ENCODE measurements around the gene CNPPD1.
A peak's percentile ranks its signal among the peaks of the same experiment; 100 is the strongest.

CNPPD1 gene

GRCh38 chr2:219179601-219180465 is 3.1 kb upstream of the CNPPD1 start:
- CTCF ChIA-PET, result interaction anchor here (1.0 kb wide), 1 partner anchor 115 kb away, joined by 4 read pairs; no protein-coding TSS in a partner anchor
- no peak for TF ChIP-seq CTCF (conservative IDR thresholded peaks at IDR 0.05; ENCODE audit: low read depth)
- POLR2A ChIA-PET (ENCODE audit: low non-redundant PET), result no interaction called here
- no peak overlapping the region for H3K27ac ChIP-seq
- no peak for DNase-seq (ENCODE audit: low spot score)

GRCh38 chr2:219178377-219179175 is 1.9 kb upstream of the CNPPD1 start:
- no peak for TF ChIP-seq CTCF (conservative IDR thresholded peaks at IDR 0.05; ENCODE audit: low read depth)
- H3K27ac ChIP-seq, result peak overlapping the region; percentile 99
- POLR2A ChIA-PET (ENCODE audit: low non-redundant PET), result no interaction called here
- CTCF ChIA-PET, result interaction anchor here (0.5 to 1.0 kb wide), 2 partner anchors 96 to 116 kb away, joined by 3 to 4 read pairs; no protein-coding TSS in a partner anchor
- DNase-seq (ENCODE audit: low spot score), result peak; percentile 26

DNA sequence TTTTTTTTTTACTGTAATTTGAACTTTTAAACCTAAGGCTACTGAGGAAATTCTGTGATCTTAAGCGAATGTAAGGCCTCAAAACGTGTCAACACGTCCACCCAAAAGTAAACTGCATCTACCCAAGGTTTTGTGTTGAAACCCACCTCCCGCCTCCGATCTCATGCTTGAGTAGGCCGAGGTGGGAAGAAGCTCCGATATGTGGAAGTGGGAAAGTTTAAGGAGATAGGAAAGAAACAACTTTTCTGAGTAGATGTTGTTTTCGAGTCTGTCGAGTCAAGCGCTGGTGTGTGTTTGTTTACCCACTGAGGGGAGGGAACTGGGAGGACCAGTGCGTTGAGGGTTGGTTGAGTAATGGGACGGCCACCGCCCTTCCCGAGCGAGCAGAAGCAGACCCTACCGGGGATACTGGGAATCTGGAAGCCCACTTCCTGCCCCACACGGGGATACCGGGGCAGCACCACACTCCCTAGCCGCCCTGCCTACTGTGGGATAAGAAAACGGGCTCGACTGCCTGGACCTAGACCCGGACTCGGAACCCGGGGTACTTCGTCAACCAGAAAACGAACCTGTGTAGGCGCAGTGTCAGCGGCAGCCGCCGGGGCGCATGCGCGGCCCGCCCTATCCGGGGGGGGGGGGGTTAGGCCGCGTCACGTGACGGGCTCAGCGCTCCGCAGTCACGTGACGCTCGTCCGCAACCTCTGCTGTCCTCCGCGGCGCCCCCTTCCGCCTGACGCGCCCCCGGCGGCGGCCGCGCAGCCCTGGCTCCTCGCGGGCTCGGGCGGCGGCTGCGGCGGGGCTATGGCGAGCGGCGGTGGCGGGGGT is 1.0 kb upstream of the CNPPD1 start, which contains the start of gene RETREG2:
Gene RETREG2, plus strand, starts transcription at position 724 of the 825 bp plus-strand sequence. Its CDS starts 78 bp downstream, at position 802.
- CTCF ChIA-PET, result interaction anchor here (0.5 kb wide), 1 partner anchor 96 kb away, joined by 3 read pairs; no protein-coding TSS in a partner anchor
- POLR2A ChIA-PET (ENCODE audit: low non-redundant PET), result no interaction called here
- TF ChIP-seq CTCF (conservative IDR thresholded peaks at IDR 0.05; ENCODE audit: low read depth), result no peak; the same call in 1 of the 2 replicates
- H3K27ac ChIP-seq, result peak within 1 kb of the TSS; percentile 99
- DNase-seq (ENCODE audit: low spot score), result peak; percentile 98

GRCh38 chr2:219175928-219176817 is 552 bp downstream of the CNPPD1 start:
- TF ChIP-seq CTCF (conservative IDR thresholded peaks at IDR 0.05; ENCODE audit: low read depth), result no peak
- POLR2A ChIA-PET (ENCODE audit: low non-redundant PET), result interaction anchor here (0.6 to 1.2 kb wide), 6 partner anchors 15 to 132 kb away, joined by 3 to 5 read pairs (median 3); partner anchors contain the start of gene DNAJB2
- CTCF ChIA-PET, result interaction anchor here (0.5 to 1.6 kb wide), 8 partner anchors 16 to 196 kb away, joined by 3 to 6 read pairs (median 3); partner anchors contain the start of gene NHEJ1
- peak; percentile 6 for DNase-seq (ENCODE audit: low spot score)
- H3K27ac ChIP-seq, result peak overlapping the region; percentile 99

- DNase-seq (ENCODE audit: low spot score), result no peak
- POLR2A ChIA-PET (ENCODE audit: low non-redundant PET), result interaction anchor here (0.6 to 1.2 kb wide), 2 partner anchors 42 to 49 kb away, joined by 4 to 5 read pairs; no protein-coding TSS in a partner anchor
- CTCF ChIA-PET, result interaction anchor here (0.6 to 1.6 kb wide), 3 partner anchors 16 to 195 kb away, joined by 3 to 6 read pairs (median 3); no protein-coding TSS in a partner anchor
- H3K27ac ChIP-seq, result peak overlapping the region; percentile 99
- no peak for TF ChIP-seq CTCF (conservative IDR thresholded peaks at IDR 0.05; ENCODE audit: low read depth)
Measured at GRCh38 chr2:219175486-219175885, 1.2 kb downstream of the CNPPD1 start.

Measured in RWPE1 (cell line).